Upper lobe of left lung (tissue), 4 donors: Measurements from ENCODE around the gene ABCC6.

Experiments
- CTCF ChIP-seq, 6 experiments: fragments of 450-650 bp in 4 of 6; fragments of 200-600 bp in 2 of 6; sonication (generic) in 2 of 6; IDR thresholded peaks; one replicate each; pipeline ENCODE4 v1.5.1; 2016 to 2019; ENCODE audit warnings: antibody characterized with exemption in 6 of 6
- POLR2A ChIP-seq, 4 donors: fragments of 450-650 bp; IDR thresholded peaks; one replicate each; pipeline ENCODE4 v1.5.1; 2016 to 2017; ENCODE audit warnings: antibody characterized with exemption in 4 of 4, mild to moderate bottlenecking in 2 of 4

GRCh38 chr16:16189842-16190241, 33.5 kb downstream of the ABCC6 start:
- TF ChIP-seq CTCF (IDR thresholded peaks at IDR 0.05) (no peak), POLR2A (IDR thresholded peaks at IDR 0.05) (no peak)
